SJCRH30 (cell line): Measurements from ENCODE around the gene GLIPR2. TPM values are rescaled to one million over a fixed set of nuclear protein-coding genes. Genes with fewer than 3 reads are reported as not detected.
A peak's percentile ranks its signal among the peaks of the same experiment; 100 is the strongest.

Experiments
- DNase-seq, 2 experiments: peaks; one replicate each; pipeline ENCODE4 v3.0.0-alpha.2; 2015 to 2020
- H3K27ac ChIP-seq: fragments of 250-450 bp; sonication (Bioruptor Pico); 2 replicates; pipeline ENCODE4 v1.5.1; 2020; ENCODE audit warnings: mild to moderate bottlenecking, moderate library complexity
- H3K27me3 ChIP-seq: fragments of 250-450 bp; sonication (Bioruptor Pico); 2 replicates; pipeline ENCODE4 v1.5.1; 2020; ENCODE audit warnings: mild to moderate bottlenecking, moderate library complexity
- H3K36me3 ChIP-seq: fragments of 250-450 bp; sonication (Bioruptor Pico); 2 replicates; pipeline ENCODE4 v1.5.1; 2020; ENCODE audit warnings: mild to moderate bottlenecking, moderate library complexity
- H3K4me1 ChIP-seq: fragments of 250-450 bp; sonication (Bioruptor Pico); 2 replicates; pipeline ENCODE4 v1.5.1; 2020; ENCODE audit warnings: mild to moderate bottlenecking, moderate library complexity
- H3K4me3 ChIP-seq: fragments of 250-450 bp; sonication (Bioruptor Pico); 2 replicates; pipeline ENCODE4 v1.5.1; 2020; ENCODE audit warnings: mild to moderate bottlenecking, moderate library complexity
- H3K9me3 ChIP-seq: fragments of 250-450 bp; sonication (Bioruptor Pico); replicated peaks from 2 replicates; pipeline ENCODE4 v1.5.1; 2020; ENCODE audit warnings: mild to moderate bottlenecking, moderate library complexity
- total RNA-seq: library from RNA; depleted of rRNA; stranded (reverse); fragments of >200 nt; shearing (Covaris generic); gene quantifications from 2 replicates; pipeline ENCODE4 v1.2.3, GENCODE V29; 2014

GLIPR2 gene
- total RNA-seq, 1 experiment from 2014 or later: 27.1 TPM

DNA sequence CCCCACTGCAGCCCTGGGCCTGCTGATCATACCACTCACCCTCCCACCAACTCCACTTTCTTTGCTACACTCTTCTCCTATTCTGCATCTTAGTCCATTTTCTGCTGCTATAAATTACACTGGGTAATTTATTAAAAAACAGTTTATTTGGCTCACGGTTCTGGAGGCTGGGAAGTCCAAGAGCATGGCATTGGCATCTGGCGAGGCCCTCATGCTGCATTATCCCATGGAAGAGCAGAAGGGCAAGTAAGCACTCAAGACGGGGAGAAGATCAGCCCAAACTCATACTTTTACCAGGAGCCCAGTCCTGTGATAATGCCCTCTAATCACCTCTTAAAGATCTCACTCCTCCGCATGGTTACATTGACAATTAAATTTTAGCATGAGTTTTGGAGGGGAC lies 9.4 kb downstream of the GLIPR2 start:
- Histone ChIP-seq H3K27ac (no peak overlapping the region), H3K36me3 (no peaks in the 10 kb centered on the region), H3K4me3 (no peak overlapping the region), H3K4me1 (peaks cover 23% of the 10 kb centered on the region), H3K9me3 (no peaks in the 10 kb centered on the region), H3K27me3 (no peaks in the 10 kb centered on the region)
- DNase-seq: no peak

DNA sequence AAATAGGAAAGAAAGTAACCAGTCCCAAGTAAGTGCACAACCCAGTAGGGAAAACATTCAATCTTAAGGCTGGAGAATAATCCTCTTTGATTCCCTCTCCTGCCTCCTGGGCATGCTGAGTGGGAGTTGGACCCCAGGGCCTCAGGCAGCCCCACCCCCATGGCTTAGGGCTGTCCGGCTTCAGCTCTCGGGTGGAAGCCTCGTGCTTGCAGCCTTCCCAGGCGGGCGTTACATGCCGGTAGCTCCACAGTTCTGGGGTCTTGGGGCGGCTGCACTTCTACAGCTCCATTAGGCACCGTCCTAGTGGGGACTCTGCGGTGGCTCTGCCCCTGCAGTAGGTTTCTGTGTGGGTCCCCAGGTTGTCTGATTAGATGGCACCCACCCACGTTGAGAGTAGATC lies 10.1 kb downstream of the GLIPR2 start:
- DNase-seq: no peak
- H3K36me3 ChIP-seq: no peaks in the 10 kb centered on the region; the same call in 1 of the 2 replicates
- no peaks in the 10 kb centered on the region for H3K9me3 ChIP-seq
- no peak overlapping the region for H3K4me3 ChIP-seq
- H3K27me3 ChIP-seq: no peaks in the 10 kb centered on the region
- peaks cover 24% of the 10 kb centered on the region for H3K4me1 ChIP-seq
- H3K27ac ChIP-seq: no peak overlapping the region

DNA sequence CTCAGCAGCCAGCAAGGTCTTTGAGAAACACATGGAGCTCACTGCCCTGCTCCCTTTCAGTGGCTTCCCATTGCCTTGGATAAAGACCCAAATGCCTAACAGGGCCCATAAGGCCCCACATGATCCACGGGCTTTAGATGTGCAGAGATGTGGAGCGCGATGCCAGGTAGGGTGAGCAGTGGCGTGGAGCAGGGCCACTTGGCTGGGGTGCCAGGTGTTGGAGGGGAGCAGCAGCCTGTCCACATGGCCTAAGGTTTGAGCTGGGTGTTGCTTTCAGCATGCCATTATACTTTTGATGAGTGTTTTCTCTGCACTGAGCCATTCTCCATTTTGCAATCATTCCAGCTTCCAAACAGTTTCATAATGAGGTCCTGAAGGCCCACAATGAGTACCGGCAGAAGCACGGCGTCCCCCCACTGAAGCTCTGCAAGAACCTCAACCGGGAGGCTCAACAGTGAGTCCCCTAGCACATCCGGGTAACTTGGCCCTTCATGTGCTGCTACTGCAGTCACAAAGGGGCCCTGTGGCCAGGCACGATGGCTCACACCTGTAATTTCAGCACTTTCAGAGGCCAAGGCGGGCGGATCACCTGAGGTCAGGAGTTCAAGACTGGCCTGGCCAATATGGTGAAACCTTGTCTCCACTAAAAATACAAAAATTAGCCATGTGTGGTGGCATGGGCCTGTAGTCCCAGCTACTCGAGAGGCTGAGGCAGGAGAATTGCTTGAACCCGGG lies 11.1 kb downstream of the GLIPR2 start:
- no peak for DNase-seq
- no peaks in the 10 kb centered on the region for H3K9me3 ChIP-seq
- H3K4me3 ChIP-seq: no peak overlapping the region
- H3K4me1 ChIP-seq: peaks cover 24% of the 10 kb centered on the region
- no peak overlapping the region for H3K27ac ChIP-seq
- H3K27me3 ChIP-seq: no peaks in the 10 kb centered on the region
- H3K36me3 ChIP-seq: no peaks in the 10 kb centered on the region; the same call in 1 of the 2 replicates

DNA sequence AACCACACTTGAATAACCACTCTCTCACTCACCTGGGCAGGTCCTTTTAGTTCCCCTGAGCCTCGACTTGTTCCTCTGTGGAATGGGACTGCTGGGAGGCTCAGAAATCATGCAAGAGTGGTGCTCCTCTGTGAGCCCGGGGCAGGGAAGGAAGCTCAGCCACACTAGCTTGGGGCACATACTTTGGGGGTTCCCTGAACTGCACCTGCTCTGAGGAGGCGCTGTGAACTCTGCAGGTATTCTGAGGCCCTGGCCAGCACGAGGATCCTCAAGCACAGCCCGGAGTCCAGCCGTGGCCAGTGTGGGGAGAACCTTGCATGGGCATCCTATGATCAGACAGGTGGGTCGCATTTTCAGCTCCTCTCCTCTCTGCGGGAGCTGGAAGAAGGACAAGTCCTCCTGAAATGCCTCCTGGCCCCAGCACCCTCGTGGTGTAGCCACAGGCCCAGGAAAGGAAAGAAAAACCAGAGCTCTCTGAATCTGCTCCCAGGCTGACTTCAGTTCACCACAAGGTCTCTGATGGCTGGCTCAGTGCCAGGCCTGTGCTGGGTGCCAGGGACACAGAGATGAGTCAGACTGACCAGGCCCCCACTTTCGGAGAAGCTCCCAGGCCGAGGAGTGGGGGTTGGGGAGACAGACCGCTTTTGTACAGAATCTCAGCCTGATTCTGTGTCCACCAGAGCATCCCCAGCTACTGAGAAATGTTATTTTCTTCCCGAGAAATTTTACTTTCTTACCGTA lies 11.9 kb downstream of the GLIPR2 start:
- peak; percentile 96 for DNase-seq
- no peaks in the 10 kb centered on the region; the same call in 1 of the 2 replicates for H3K36me3 ChIP-seq
- H3K4me1 ChIP-seq: peaks cover 24% of the 10 kb centered on the region
- H3K27ac ChIP-seq: peak overlapping the region; percentile 46
- H3K4me3 ChIP-seq: no peak overlapping the region
- no peaks in the 10 kb centered on the region for H3K27me3 ChIP-seq
- H3K9me3 ChIP-seq: no peaks in the 10 kb centered on the region

DNA sequence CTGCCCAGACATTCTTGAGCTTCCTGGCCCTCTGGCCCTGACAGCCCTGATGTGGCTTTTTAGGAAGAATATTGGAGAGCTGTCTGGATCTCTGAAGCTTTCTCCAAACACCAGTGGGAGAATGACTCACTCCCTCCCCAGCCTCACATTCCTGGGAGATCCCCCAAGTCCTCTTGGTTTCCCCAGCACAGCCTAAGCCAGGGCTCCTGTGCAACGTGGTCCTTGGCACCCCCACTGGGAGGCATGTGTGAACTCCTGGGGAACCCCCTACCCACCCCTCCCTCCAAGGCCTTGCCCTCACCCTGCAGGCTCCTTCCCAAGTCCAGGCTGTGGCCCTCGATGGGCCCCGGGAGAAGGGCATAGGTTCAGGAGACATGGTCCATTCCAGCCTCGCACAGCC lies 12.7 kb downstream of the GLIPR2 start:
- Histone ChIP-seq H3K36me3 (no peaks in the 10 kb centered on the region; the same call in 1 of the 2 replicates), H3K27ac (peak overlapping the region; percentile 46)

DNA sequence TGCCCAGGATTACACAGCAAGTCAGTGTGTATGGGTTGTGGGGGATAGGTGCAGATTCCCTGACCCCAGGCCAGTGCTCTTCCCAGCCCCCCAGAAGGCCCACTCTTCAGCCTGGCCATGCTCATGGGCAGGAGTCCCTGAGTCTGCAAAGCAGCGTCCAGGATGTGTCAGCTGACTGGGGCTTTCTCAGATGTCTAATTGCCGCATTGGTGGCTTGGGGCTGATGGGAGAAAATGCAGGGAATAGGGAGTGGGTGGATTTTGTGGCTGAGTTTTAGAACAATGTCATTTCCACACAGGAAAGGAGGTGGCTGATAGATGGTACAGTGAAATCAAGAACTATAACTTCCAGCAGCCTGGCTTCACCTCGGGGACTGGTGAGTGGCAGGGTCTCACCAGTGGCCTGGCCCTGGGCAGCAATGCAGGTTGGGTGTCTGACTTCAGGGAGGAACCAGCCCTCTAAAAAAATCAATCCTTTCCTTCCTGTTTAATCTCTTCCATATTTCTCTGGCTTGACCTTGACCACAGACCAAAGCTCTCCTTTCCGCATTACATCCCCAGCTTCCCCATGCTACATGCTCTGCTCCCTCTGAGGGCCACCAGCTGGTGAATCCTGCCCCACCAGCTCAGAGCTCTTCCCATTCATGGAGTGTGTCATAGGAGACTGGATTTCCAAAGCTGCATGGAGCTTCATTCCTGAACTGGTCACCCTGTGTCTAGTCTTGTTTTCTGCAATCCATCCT lies 14.2 kb downstream of the GLIPR2 start:
- peak in 1 of 2 experiments; percentile 34 for DNase-seq
- Histone ChIP-seq H3K4me3 (no peak overlapping the region), H3K36me3 (no peaks in the 10 kb centered on the region; the same call in 1 of the 2 replicates), H3K27me3 (no peaks in the 10 kb centered on the region), H3K9me3 (no peaks in the 10 kb centered on the region), H3K27ac (no peak overlapping the region), H3K4me1 (peaks cover 24% of the 10 kb centered on the region)

More for the DNA sequence above, 12.7 kb downstream of the GLIPR2 start:
- Histone ChIP-seq H3K27me3 (no peaks in the 10 kb centered on the region), H3K9me3 (no peaks in the 10 kb centered on the region), H3K4me3 (no peak overlapping the region), H3K4me1 (peaks cover 24% of the 10 kb centered on the region)
- peak; percentile 39 to 42 for DNase-seq

DNA sequence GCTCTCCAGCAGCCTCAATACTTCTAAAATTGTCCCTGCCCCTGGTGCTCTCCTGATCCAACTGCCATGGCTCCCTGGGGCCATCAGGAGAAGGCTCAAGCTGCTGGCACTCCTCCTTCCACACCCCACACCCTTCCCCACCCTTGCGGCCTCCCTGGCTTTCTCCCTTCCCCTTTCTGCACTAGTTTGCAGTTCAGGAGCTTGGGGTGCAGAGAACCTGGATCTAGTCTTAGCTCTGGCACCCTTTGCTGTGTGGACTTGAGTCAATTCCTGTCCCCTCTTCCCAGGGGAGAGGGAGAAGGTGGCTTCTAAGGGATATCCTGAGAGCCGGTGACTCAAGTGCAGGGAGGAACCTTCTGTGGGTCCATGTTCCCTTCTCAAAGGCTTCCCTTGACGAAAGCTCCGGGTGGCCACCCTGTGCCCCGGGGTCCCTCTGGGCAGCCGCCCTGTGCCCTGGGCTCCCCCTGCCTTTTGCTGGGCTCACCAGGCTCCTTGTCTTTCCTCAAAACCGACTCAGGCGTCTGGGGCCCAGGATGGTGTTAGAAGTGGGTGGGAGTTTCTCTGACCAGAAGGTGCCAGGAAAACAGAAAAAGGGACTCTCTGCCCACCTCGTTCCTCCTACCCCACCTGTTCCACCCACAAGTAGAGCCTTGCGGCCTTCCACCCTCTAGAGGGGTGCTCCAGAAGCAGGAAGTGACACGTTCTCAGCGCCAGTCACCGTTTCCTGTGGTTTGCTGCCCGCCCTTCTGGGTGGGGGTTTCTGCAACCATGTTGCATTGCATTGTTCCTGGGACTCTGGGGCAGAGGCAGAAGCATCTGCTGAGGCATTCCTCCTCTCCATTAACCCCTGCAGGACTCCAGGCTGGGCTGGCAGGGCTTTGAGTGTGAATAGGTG lies 15.0 kb downstream of the GLIPR2 start:
- Histone ChIP-seq H3K36me3 (peaks cover 2% of the 10 kb centered on the region), H3K4me1 (peaks cover 24% of the 10 kb centered on the region), H3K9me3 (no peaks in the 10 kb centered on the region), H3K4me3 (no peak overlapping the region), H3K27ac (no peak overlapping the region), H3K27me3 (no peaks in the 10 kb centered on the region)
- DNase-seq: no peak

DNA sequence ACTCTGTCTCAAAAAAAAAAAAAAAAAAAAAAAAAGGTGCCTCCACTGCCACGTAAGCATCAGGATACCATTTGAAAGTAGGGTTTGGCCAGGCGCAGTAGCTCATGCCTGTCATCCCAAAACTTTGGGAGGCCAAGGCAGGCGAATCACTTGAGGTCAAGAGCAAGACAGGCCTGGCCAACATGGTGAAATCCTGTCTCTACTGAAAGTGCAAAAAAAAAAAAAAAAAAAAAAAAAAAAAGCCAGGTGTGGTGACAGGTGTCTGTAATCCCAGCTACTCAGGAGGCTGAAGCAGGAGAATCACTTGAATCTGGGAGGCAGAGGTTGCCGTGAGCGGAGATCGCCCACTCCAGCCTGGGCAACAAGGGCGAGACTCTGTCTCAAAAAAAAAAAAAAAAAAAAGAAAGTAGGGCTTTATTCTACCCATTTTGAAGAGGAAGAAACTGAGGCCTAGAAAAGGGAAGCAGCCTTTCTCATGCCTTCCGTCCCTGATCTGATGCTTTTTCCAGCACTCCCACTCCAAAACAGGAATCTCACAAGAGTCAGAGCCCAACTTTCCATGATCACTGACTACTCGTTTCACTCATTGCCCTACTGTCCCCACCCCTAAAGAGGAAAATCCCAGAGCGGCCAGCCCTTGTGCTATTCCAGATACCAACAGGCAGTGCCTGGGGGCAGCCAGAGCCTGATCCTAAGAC lies 16.4 kb downstream of the GLIPR2 start:
- H3K4me1 ChIP-seq: peaks cover 24% of the 10 kb centered on the region
- H3K27ac ChIP-seq: no peak overlapping the region
- H3K4me3 ChIP-seq: no peak overlapping the region
- no peaks in the 10 kb centered on the region for H3K27me3 ChIP-seq
- H3K36me3 ChIP-seq: peaks cover 5% of the 10 kb centered on the region
- no peaks in the 10 kb centered on the region for H3K9me3 ChIP-seq
- no peak for DNase-seq

DNA sequence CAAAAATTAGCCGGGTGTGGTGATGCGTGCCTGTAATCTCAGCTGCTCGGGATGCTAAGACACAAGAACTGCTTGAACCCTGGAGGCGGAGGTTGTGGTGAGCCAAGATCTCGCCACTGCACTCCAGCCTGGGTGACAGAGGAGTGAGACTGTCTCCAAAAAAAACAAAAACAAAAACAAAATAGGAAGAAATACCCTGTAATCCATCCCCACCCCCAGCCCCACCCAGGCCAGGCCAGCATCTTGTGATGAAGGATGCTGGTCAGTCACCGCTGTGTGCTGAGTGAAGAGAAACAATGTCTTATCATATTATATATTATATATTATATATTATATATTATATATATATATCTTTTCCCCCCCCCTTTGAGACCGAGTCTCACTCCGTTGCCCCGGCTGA lies 17.2 kb downstream of the GLIPR2 start:
- no peak for DNase-seq
- peaks cover 5% of the 10 kb centered on the region for H3K36me3 ChIP-seq
- H3K27ac ChIP-seq: no peak overlapping the region
- no peaks in the 10 kb centered on the region for H3K27me3 ChIP-seq
- no peak overlapping the region for H3K4me3 ChIP-seq
- no peaks in the 10 kb centered on the region for H3K9me3 ChIP-seq
- peaks cover 19% of the 10 kb centered on the region for H3K4me1 ChIP-seq

DNA sequence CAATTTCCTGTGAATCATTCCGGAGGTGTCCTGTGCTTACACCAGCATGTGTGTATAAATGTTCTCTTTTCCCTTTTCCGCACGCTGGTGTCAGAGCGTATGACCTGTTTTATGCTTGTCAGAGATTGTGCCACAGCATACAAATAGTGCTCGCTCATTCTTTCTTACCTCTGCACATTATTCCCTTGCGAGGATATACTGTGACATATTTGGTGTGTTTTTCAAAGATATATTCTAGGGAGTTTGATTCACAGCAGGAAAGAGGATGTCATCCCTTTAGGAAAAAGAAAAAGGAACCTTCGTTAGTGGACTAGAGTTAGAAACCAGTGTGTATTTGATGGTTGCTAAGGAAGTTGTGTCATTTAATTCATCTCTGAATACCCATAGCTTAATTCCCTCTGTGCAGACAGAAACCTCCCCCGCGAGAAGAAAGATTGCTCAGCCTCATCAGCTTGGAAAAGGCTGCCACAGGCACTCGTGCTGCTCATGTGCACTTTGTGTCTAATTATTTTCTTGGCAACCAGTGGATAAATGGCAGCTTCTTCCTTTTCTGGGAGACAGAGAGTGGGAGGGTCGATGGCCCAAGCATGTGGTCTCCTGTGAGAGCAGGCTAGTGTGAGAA lies 17.9 kb downstream of the GLIPR2 start:
- peaks cover 13% of the 10 kb centered on the region for H3K4me1 ChIP-seq
- DNase-seq: no peak
- peaks cover 5% of the 10 kb centered on the region for H3K36me3 ChIP-seq
- no peak overlapping the region for H3K4me3 ChIP-seq
- H3K27me3 ChIP-seq: no peaks in the 10 kb centered on the region
- H3K9me3 ChIP-seq: no peaks in the 10 kb centered on the region
- no peak overlapping the region for H3K27ac ChIP-seq

DNA sequence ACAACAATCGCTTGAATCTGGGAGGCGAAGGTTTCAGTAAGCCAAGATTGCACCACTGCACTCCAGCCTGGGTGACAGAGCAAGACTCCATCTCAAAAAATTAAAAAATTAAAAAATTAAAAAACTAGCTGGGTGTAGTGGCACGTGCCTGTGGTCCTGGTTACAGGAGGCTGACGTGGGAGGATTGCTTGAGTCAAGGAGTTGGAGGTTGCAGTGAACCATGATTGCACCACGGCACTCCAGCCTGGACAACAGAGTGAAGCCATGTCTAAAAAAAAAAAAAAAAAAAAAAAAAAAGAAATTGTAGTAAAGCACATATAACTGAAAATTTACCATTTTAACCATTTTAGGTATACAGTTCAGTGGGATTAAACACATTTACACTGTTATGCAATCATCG lies 19.6 kb downstream of the GLIPR2 start:
- no peak overlapping the region for H3K27ac ChIP-seq
- peaks cover 2% of the 10 kb centered on the region; the same call in 1 of the 2 replicates for H3K4me1 ChIP-seq
- H3K9me3 ChIP-seq: no peaks in the 10 kb centered on the region
- no peaks in the 10 kb centered on the region for H3K27me3 ChIP-seq
- peaks cover 5% of the 10 kb centered on the region for H3K36me3 ChIP-seq
- DNase-seq: no peak
- no peak overlapping the region for H3K4me3 ChIP-seq

DNA sequence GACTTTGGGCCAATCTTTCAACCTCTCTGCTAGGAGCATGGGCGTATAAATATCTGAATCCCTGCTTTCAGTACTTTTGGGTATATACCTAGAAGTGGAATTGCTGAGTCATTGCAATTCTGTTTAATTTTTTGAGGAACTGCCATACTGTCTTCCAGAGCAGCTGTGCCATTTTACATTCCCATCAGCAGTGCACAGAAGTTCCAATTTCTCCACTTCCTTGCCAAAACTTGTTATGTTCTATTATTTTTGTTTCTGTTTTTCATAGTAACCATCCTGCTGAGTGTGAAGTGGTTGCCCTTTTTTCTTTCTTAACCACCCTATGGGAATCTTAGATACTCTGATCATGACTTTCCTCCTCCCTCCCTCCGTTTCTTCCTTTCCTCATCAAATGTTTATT lies 21.6 kb downstream of the GLIPR2 start:
- no peak overlapping the region for H3K27ac ChIP-seq
- no peak overlapping the region for H3K4me3 ChIP-seq
- DNase-seq: no peak
- peaks cover 5% of the 10 kb centered on the region; the same call in 1 of the 2 replicates for H3K36me3 ChIP-seq
- H3K4me1 ChIP-seq: peaks cover 15% of the 10 kb centered on the region
- H3K27me3 ChIP-seq: no peaks in the 10 kb centered on the region
- H3K9me3 ChIP-seq: no peaks in the 10 kb centered on the region

DNA sequence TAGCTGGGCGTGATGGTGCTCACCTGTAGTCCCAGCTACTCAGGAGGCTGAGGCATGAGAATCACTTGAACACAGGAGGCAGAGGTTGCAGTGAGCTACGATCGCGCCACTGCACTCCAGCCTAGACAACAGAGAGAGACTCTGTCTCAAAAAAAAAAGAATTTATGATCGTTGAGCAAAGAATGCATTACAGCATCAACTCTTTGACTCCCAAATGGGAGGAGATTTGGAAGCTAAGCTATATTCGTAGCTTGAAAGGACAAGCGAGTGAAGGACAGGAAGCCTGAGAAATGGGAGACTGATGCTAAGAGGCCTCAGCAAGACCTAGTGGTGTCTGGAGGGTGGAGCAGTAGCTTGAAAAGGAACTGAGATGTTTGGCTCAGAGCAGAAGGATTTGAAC lies 22.4 kb downstream of the GLIPR2 start:
- DNase-seq: no peak
- H3K4me3 ChIP-seq: no peak overlapping the region
- no peaks in the 10 kb centered on the region for H3K9me3 ChIP-seq
- peaks cover 5% of the 10 kb centered on the region; the same call in 1 of the 2 replicates for H3K36me3 ChIP-seq
- H3K27ac ChIP-seq: no peak overlapping the region
- peaks cover 20% of the 10 kb centered on the region for H3K4me1 ChIP-seq
- no peaks in the 10 kb centered on the region for H3K27me3 ChIP-seq
